SK-N-SH (cell line): ENCODE data around the gene CACNA1D.

Experiments
- FOXM1 ChIP-seq: IDR thresholded peaks from 2 replicates; pipeline ENCODE4 v1.4.0; 2012; ENCODE audit warnings: low read depth, mild to moderate bottlenecking
- POLR2AphosphoS5 ChIP-seq: IDR thresholded peaks from 2 replicates; pipeline ENCODE4 v1.6.1; 2012; ENCODE audit warnings: low read depth, low read length
- RAD21 ChIP-seq: IDR thresholded peaks from 2 replicates; pipeline ENCODE4 v1.6.1; 2012; ENCODE audit warnings: mild to moderate bottlenecking, low read length
- SMC3 ChIP-seq: IDR thresholded peaks from 2 replicates; pipeline ENCODE4 v1.6.1; 2012; ENCODE audit warnings: low read depth, low read length, improper control_type of control experiment
- TF ChIP-seq, protein P1 (sequence below): fragments of 200-600 bp; sonication (generic); IDR thresholded peaks from 2 replicates; pipeline ENCODE4 v1.6.1; 2017; ENCODE audit warnings: antibody characterized with exemption, mild to moderate bottlenecking, moderate library complexity

DNA sequence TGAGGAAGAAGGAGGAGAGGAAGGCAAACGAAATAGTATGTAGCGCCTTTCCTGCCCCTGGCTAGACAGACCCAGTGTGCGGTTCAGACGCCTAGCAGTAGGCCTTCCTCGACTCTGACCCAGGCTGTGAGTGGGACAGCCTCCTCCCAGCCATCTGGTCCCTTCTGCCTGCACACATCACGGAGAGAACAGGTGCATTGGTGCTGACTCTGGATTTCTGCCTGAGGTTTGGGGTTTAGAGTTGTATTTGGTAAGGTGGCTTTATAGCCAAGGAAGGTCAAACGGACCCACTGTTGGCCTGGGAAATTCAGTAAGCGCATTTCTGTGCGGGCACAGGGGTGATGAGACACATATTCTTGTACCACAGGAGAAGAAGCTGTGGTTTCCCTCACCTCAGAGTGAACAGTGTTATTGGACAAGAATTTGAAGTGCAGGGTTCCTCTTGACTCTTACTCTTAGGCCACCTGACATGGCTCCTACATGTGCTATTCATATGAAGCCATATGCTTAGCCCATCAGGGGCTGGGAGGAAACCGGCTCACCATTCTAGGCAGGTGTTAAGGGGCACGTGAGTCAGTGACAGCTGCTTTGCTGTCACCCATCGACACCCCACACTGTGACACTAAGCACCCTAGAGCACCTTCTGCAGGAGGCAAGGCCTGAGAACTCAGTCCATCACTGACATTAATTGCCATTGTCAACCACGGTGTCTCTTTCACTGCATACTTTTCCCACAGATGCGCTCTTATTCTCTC is 208.5 kb downstream of the CACNA1D start:
- TF ChIP-seq, protein P1, sequence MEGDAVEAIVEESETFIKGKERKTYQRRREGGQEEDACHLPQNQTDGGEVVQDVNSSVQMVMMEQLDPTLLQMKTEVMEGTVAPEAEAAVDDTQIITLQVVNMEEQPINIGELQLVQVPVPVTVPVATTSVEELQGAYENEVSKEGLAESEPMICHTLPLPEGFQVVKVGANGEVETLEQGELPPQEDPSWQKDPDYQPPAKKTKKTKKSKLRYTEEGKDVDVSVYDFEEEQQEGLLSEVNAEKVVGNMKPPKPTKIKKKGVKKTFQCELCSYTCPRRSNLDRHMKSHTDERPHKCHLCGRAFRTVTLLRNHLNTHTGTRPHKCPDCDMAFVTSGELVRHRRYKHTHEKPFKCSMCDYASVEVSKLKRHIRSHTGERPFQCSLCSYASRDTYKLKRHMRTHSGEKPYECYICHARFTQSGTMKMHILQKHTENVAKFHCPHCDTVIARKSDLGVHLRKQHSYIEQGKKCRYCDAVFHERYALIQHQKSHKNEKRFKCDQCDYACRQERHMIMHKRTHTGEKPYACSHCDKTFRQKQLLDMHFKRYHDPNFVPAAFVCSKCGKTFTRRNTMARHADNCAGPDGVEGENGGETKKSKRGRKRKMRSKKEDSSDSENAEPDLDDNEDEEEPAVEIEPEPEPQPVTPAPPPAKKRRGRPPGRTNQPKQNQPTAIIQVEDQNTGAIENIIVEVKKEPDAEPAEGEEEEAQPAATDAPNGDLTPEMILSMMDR, result no peak
- TF ChIP-seq SMC3 (no peak), RAD21 (no peak), FOXM1 (no peak), POLR2AphosphoS5 (no peak)
